Smooth muscle cell (in vitro differentiated cells): Measurements from ENCODE around the gene ANTXR1. TPM values are rescaled to one million over a fixed set of nuclear protein-coding genes. Genes with fewer than 3 reads are reported as not detected.

Experiments used
- DNase-seq: peaks from one replicate; lab custom pipeline; 2025; ENCODE audit not compliant: unreplicated experiment; lab: John Stamatoyannopoulos, UW
- H2AFZ ChIP-seq: fragments of 200-600 bp; sonication (generic); 2 replicates; pipeline ENCODE4 v1.6.0; 2016; ENCODE audit warnings: antibody characterized with exemption, low read depth, mild to moderate bottlenecking
- H3F3A ChIP-seq: fragments of 200-600 bp; sonication (generic); 2 replicates; pipeline ENCODE4 v1.6.0; 2017; ENCODE audit warnings: antibody characterized with exemption, low read depth
- H3K27ac ChIP-seq: fragments of 200-600 bp; sonication (generic); 2 replicates; pipeline ENCODE4 v1.5.1; 2016; ENCODE audit warnings: low read depth, mild to moderate bottlenecking
- H3K27me3 ChIP-seq: fragments of 200-600 bp; sonication (generic); 2 replicates; pipeline ENCODE4 v1.6.1; 2016; ENCODE audit warnings: low read depth, mild to moderate bottlenecking
- H3K36me3 ChIP-seq: fragments of 200-600 bp; sonication (generic); 2 replicates; pipeline ENCODE4 v1.5.1; 2016; ENCODE audit warnings: low read depth
- H3K4me1 ChIP-seq: fragments of 200-600 bp; sonication (generic); 2 replicates; pipeline ENCODE4 v1.5.1; 2016; ENCODE audit warnings: low read depth
- H3K4me2 ChIP-seq: fragments of 200-600 bp; sonication (generic); 2 replicates; pipeline ENCODE4 v1.6.0; 2016; ENCODE audit warnings: mild to moderate bottlenecking
- H3K4me3 ChIP-seq: fragments of 200-600 bp; sonication (generic); 2 replicates; pipeline ENCODE4 v1.5.1; 2016; ENCODE audit warnings: mild to moderate bottlenecking
- H3K79me2 ChIP-seq: fragments of 200-600 bp; sonication (generic); 2 replicates; pipeline ENCODE4 v1.6.0; 2016; ENCODE audit warnings: low read depth, mild to moderate bottlenecking
- H3K9ac ChIP-seq: fragments of 200-600 bp; sonication (generic); 2 replicates; pipeline ENCODE4 v1.6.0; 2016; ENCODE audit warnings: low read depth
- H3K9me3 ChIP-seq: fragments of 200-600 bp; sonication (generic); replicated peaks from 2 replicates; pipeline ENCODE4 v1.5.1; 2016; ENCODE audit warnings: low read depth
- H4K20me1 ChIP-seq: fragments of 200-600 bp; sonication (generic); 2 replicates; pipeline ENCODE4 v1.6.0; 2016; ENCODE audit warnings: low read depth
- WGBS: methylation state at CpG from one replicate; pipeline ENCODE4 v1.1.7; 2016; ENCODE audit warnings: low lambda C conversion rate; 5-methylcytosine and 5-hydroxymethylcytosine counted together
- polyA plus RNA-seq: library from polyadenylated mRNA; unstranded; fragments of >200 nt; fragmentation: Nextera tagmentation; extraction: Ambion mirVana; gene quantifications from 2 replicates; pipeline ENCODE4 v1.2.1, GENCODE V29; 2016
- total RNA-seq: library from RNA; depleted of rRNA; stranded (reverse); fragments of >200 nt; gene quantifications from 2 replicates; pipeline ENCODE4 v1.2.3, GENCODE V29; 2014
- TF ChIP-seq, protein P1 (sequence below): fragments of 200-600 bp; sonication (generic); IDR thresholded peaks from 2 replicates; pipeline ENCODE4 v1.5.1; 2017; ENCODE audit warnings: borderline replicate concordance, mild to moderate bottlenecking, antibody characterized with exemption; ENCODE audit not compliant: insufficient read depth, poor library complexity, severe bottlenecking

The ANTXR1 gene
- total and polyA plus RNA-seq, 2 experiments from 2014 or later: 292 to 309 TPM

DNA sequence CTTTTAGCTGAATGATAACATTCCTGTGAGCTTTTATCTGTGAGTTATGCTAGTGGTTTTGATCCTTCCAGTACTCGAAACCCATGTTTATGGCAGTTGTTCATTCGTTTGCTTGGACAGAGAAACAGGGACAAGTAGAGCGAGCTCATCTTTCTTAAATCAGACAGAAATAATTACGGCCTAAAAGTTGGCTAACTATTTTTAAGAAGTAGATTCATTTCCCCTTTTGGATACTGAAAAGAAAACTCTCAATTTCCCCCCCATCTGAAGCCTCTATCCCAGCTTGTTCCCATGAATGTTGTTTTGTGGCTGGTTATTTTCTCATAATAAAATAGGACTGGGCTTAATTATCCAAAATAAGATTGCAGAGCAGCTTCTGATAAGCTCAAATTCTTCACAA, 67.1 kb downstream of the ANTXR1 start:
- Histone ChIP-seq H3K4me1 (peaks cover 16% of the 10 kb centered on the region), H3K36me3 (peaks cover 4% of the 10 kb centered on the region), H3K9ac (no peak overlapping the region), H3K27me3 (no peaks in the 10 kb centered on the region), H3K4me2 (peak overlapping the region; percentile 46), H3K79me2 (no peaks in the 10 kb centered on the region), H3F3A (peaks cover 57% of the 10 kb centered on the region), H2AFZ (no peak overlapping the region), H3K27ac (peak overlapping the region; percentile 99), H4K20me1 (no peaks in the 10 kb centered on the region), H3K4me3 (no peak overlapping the region), H3K9me3 (no peaks in the 10 kb centered on the region)
- TF ChIP-seq, protein P1, sequence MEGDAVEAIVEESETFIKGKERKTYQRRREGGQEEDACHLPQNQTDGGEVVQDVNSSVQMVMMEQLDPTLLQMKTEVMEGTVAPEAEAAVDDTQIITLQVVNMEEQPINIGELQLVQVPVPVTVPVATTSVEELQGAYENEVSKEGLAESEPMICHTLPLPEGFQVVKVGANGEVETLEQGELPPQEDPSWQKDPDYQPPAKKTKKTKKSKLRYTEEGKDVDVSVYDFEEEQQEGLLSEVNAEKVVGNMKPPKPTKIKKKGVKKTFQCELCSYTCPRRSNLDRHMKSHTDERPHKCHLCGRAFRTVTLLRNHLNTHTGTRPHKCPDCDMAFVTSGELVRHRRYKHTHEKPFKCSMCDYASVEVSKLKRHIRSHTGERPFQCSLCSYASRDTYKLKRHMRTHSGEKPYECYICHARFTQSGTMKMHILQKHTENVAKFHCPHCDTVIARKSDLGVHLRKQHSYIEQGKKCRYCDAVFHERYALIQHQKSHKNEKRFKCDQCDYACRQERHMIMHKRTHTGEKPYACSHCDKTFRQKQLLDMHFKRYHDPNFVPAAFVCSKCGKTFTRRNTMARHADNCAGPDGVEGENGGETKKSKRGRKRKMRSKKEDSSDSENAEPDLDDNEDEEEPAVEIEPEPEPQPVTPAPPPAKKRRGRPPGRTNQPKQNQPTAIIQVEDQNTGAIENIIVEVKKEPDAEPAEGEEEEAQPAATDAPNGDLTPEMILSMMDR: no peak
- WGBS: 42% methylated on average over 4 of the region's 4 CpGs
- DNase-seq: no peak

DNA sequence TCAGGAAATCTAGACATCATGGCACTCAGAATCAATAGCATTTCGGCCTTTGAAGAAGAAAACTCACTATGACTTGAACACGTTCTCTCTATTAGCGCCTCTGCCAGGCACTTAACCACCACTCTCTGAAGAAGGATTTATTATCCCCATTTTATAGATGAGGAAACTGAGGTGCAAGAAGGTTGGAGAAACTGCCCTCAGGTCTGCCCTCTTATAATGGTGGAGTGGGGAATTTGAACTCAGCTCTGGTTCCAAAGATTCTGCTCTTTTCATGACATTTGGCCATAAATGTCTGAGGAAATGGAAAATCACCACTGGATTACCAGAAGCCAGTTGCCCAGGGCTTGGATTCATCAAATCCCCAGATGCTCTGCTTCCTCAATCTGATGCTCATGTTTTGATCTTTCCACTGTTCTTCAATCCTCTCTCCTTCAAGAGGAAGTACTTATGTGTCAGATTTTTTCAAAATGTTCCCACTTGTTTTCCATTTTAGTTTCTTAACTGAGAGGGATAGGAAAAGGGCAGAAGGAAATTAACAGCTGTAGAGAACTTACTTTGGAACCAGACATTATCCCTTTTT, 68.1 kb downstream of the ANTXR1 start:
- Histone ChIP-seq H3K27ac (peak overlapping the region; percentile 99), H3K4me2 (peak overlapping the region; percentile 71), H2AFZ (no peak overlapping the region), H3K4me1 (peaks cover 16% of the 10 kb centered on the region), H3F3A (peaks cover 55% of the 10 kb centered on the region), H3K9ac (no peak overlapping the region), H3K79me2 (no peaks in the 10 kb centered on the region), H3K4me3 (no peak overlapping the region), H3K27me3 (no peaks in the 10 kb centered on the region), H3K9me3 (no peaks in the 10 kb centered on the region), H3K36me3 (no peaks in the 10 kb centered on the region), H4K20me1 (no peaks in the 10 kb centered on the region)
- TF ChIP-seq, protein P1: no peak
- no peak for DNase-seq
- WGBS: 99% methylated on average over 3 of the region's 3 CpGs

DNA sequence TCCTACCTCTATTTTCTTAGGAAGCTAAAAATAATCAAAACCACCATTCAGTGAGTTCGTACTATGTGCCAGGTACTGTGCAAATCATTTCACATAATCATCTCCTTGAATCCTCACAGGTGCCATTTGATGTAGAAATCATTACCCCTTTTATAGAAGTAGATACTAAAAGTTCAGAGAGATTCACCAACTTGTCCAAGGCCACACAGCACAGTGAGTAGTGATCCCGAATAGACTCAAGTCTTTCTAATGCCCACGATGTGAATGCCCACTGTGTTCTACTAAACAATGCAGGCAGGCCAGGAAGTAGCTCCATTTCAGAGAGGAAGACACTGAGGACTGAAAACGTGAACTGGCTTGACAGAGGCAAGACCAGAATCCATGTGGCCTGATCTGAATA, 68.8 kb downstream of the ANTXR1 start:
- TF ChIP-seq, protein P1: no peak
- H3K36me3 ChIP-seq: no peaks in the 10 kb centered on the region
- no peaks in the 10 kb centered on the region for H3K9me3 ChIP-seq
- 96% methylated on average over 4 of the region's 4 CpGs for WGBS
- no peaks in the 10 kb centered on the region for H3K79me2 ChIP-seq
- no peak for DNase-seq
- peaks cover 16% of the 10 kb centered on the region for H3K4me1 ChIP-seq
- H3K4me3 ChIP-seq: no peak overlapping the region
- H3K27me3 ChIP-seq: no peaks in the 10 kb centered on the region
- no peaks in the 10 kb centered on the region for H4K20me1 ChIP-seq
- peaks cover 59% of the 10 kb centered on the region for H3F3A ChIP-seq
- peak overlapping the region; percentile 71 for H3K4me2 ChIP-seq
- peak overlapping the region; percentile 99 for H3K27ac ChIP-seq
- H3K9ac ChIP-seq: peak overlapping the region; percentile 77
- H2AFZ ChIP-seq: no peak overlapping the region

DNA sequence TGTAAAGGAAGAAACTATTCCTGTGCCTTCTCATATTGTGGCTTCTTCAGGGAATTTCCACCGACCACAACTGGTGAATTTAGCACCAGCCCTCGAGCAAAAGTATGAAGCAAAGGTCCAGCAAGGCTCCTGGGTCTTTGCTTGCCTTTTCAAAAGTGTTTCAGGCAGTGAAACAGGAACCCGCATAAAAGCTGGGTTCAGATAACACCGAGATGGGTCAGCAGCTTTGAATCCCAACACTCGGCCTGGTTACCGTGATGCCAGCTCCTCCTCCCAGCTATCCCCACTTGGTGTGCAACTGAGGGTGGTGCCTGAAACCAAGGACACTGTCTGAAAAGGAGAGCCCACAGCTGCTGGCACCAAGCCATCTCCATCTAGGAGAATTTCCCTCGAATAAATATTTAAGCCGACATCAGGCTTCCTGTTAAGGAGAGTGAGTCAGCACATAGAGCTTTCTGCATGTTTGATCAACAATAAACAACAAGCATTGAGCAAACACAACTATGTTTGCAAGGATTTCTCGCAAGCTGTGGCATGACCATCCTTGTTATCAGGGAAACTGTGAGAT, 69.5 kb downstream of the ANTXR1 start:
- H3K9ac ChIP-seq: peak overlapping the region; percentile 77
- H3K4me2 ChIP-seq: peak overlapping the region; percentile 71
- WGBS: 16% methylated on average over 9 of the region's 9 CpGs
- H3K4me1 ChIP-seq: peaks cover 16% of the 10 kb centered on the region
- H3K4me3 ChIP-seq: no peak overlapping the region
- peak overlapping the region; percentile 99 for H3K27ac ChIP-seq
- H3K79me2 ChIP-seq: no peaks in the 10 kb centered on the region
- no peaks in the 10 kb centered on the region for H3K36me3 ChIP-seq
- H3K9me3 ChIP-seq: no peaks in the 10 kb centered on the region
- H3K27me3 ChIP-seq: no peaks in the 10 kb centered on the region
- TF ChIP-seq, protein P1: no peak
- peaks cover 58% of the 10 kb centered on the region for H3F3A ChIP-seq
- peak; percentile 51 for DNase-seq
- H4K20me1 ChIP-seq: no peaks in the 10 kb centered on the region
- no peak overlapping the region for H2AFZ ChIP-seq
